Ovary (tissue), 9 donors: Measurements from ENCODE around the gene PARD3. TPM values are rescaled to one million over a fixed set of nuclear protein-coding genes. Genes with fewer than 3 reads are reported as not detected.

Experiments used
- DNase-seq, 5 donors: peaks; one replicate each; pipeline ENCODE4 v3.0.0-alpha.2; 2019 to 2020
- H3K27ac ChIP-seq, 2 donors: fragments of 200-600 bp; one replicate each; pipeline versions ENCODE4 v1.5.1 to v1.8.0; 2019 to 2022
- H3K27me3 ChIP-seq: fragments of 200-600 bp; one replicate; pipeline ENCODE4 v1.8.0; 2022
- H3K36me3 ChIP-seq: fragments of 200-600 bp; sonication (generic); one replicate; pipeline ENCODE4 v1.5.1; 2019
- H3K4me1 ChIP-seq: one replicate; pipeline ENCODE4 v1.8.1; 2013; ENCODE audit warnings: mild to moderate bottlenecking, moderate library complexity; ENCODE audit not compliant: insufficient read depth
- H3K4me3 ChIP-seq: fragments of 200-600 bp; sonication (generic); one replicate; pipeline ENCODE4 v1.5.1; 2017
- H3K9me3 ChIP-seq, 2 donors: fragments of 200-600 bp in 1 of 2; sonication (generic) in 1 of 2; one replicate each; pipeline versions ENCODE4 v1.5.1 to v1.8.1; 2013 to 2019; ENCODE audit warnings: mild to moderate bottlenecking in 1 of 2, moderate library complexity in 1 of 2
- EP300 ChIP-seq: sonication (generic); formaldehyde crosslinking; IDR thresholded peaks from one replicate; pipeline ENCODE4 v1.6.1; 2017; ENCODE audit warnings: antibody characterized with exemption
- POLR2A ChIP-seq: fragments of 450-650 bp; IDR thresholded peaks from one replicate; pipeline ENCODE4 v1.6.1; 2017; ENCODE audit warnings: antibody characterized with exemption, mild to moderate bottlenecking, moderate library complexity
- WGBS, 3 donors: extraction: QIAGEN DNeasy Blood & Tissue Kit in 1 of 3; methylation state at CpG; one replicate each; pipeline versions ENCODE4 v1.1.5 to v1.1.7; 2013 to 2017; 5-methylcytosine and 5-hydroxymethylcytosine counted together
- intact Hi-C, 4 donors: fragments of 100-400 bp; cut with DNase I; formaldehyde crosslinking; loops; one replicate each; pipeline versions ENCODE4 v1.11.0 to v1.15.1; 2022 to 2023
- polyA plus RNA-seq, 2 donors: library from polyadenylated mRNA; stranded (reverse); fragments of 200-250 nt in 1 of 2; fragments of 350-450 nt in 1 of 2; fragmentation: Illumina TruSeq in 1 of 2; extraction: RNeasy Lipid Tissue Mini Kit (QIAGEN cat#74804) in 1 of 2; gene quantifications; one replicate each; pipeline ENCODE4 v1.2.3, GENCODE V29; 2013 to 2014
- total RNA-seq, 7 donors: library from RNA; depleted of rRNA in 2 of 7; stranded (reverse); fragments of >200 nt in 2 of 7; fragmentation: NEBNext Ultra II Directional in 3 of 7; extraction: Animal tissue kit (Norgen Biotek cat#: 25700) in 3 of 7; gene quantifications; one replicate each; pipeline versions ENCODE4 v1.1.0 to v1.2.4, GENCODE V29; 2016 to 2023
- TF ChIP-seq, protein P1 (sequence below), 3 donors: fragments of 450-650 bp in 2 of 3; fragments of 200-600 bp in 1 of 3; IDR thresholded peaks; one replicate each; pipeline versions ENCODE4 v1.5.1 to v1.8.0; 2016 to 2022; ENCODE audit warnings: antibody characterized with exemption in 3 of 3, mild to moderate bottlenecking in 1 of 3
- donor health status: DM: no; HTN: no; CAD: no; lungs with moderate emphysema.
- donor health status: DM: no; HTN: no; CAD: no.
- donor health status: Bipolar disorder and iron deficiency.
- donor health status: DM: yes; HTN: yes; CAD: no.
- donor health status: DM: no; HTN: no; CAD: no.
- donor health status: DM: yes; HTN: yes; CAD: no.

PARD3 gene
- total and polyA plus RNA-seq, 9 donors = 31.8 to 92.3 (median 67.1) TPM

GRCh38 chr10:34236931-34237330 is 578.2 kb downstream of the PARD3 start:
- 21 to 56% (median 32%) methylated on average over 4 of the region's 4 CpGs for WGBS, 3 donors
- no peak for DNase-seq
- H3K36me3 ChIP-seq = no peaks in the 10 kb centered on the region
- no peak overlapping the region for H3K27ac ChIP-seq
- H3K4me1 ChIP-seq = peaks cover 4% of the 10 kb centered on the region
- H3K27me3 ChIP-seq = no peaks in the 10 kb centered on the region
- no peak overlapping the region for H3K4me3 ChIP-seq
- intact Hi-C loops = no loop called here
- TF ChIP-seq, protein P1, sequence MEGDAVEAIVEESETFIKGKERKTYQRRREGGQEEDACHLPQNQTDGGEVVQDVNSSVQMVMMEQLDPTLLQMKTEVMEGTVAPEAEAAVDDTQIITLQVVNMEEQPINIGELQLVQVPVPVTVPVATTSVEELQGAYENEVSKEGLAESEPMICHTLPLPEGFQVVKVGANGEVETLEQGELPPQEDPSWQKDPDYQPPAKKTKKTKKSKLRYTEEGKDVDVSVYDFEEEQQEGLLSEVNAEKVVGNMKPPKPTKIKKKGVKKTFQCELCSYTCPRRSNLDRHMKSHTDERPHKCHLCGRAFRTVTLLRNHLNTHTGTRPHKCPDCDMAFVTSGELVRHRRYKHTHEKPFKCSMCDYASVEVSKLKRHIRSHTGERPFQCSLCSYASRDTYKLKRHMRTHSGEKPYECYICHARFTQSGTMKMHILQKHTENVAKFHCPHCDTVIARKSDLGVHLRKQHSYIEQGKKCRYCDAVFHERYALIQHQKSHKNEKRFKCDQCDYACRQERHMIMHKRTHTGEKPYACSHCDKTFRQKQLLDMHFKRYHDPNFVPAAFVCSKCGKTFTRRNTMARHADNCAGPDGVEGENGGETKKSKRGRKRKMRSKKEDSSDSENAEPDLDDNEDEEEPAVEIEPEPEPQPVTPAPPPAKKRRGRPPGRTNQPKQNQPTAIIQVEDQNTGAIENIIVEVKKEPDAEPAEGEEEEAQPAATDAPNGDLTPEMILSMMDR (IDR thresholded peaks at IDR 0.05) = no peak
- no peak for TF ChIP-seq EP300
- no peak for TF ChIP-seq POLR2A
- no peaks in the 10 kb centered on the region for H3K9me3 ChIP-seq

- Histone ChIP-seq H3K9me3 (no peaks in the 10 kb centered on the region), H3K36me3 (no peaks in the 10 kb centered on the region), H3K27ac (no peak overlapping the region), H3K4me3 (no peak overlapping the region), H3K4me1 (no peaks in the 10 kb centered on the region), H3K27me3 (no peaks in the 10 kb centered on the region)
- intact Hi-C loops = no loop called here
- no peak for DNase-seq
- TF ChIP-seq, protein P1 (IDR thresholded peaks at IDR 0.05) = no peak
- no peak for TF ChIP-seq POLR2A
- no peak for TF ChIP-seq EP300
- WGBS, 3 donors = 91% methylated on average over 7 of the region's 7 CpGs
These were observed 579.8 kb downstream of the PARD3 start for GRCh38 chr10:34235164-34235832.

GRCh38 chr10:34232481-34232880 is 582.6 kb downstream of the PARD3 start:
- TF ChIP-seq POLR2A = no peak
- Histone ChIP-seq H3K27me3 (no peaks in the 10 kb centered on the region), H3K4me3 (no peak overlapping the region), H3K9me3 (no peaks in the 10 kb centered on the region), H3K36me3 (no peaks in the 10 kb centered on the region), H3K27ac (no peak overlapping the region), H3K4me1 (no peaks in the 10 kb centered on the region)
- intact Hi-C loops = no loop called here
- 93 to 96% (median 94%) methylated on average over 4 of the region's 4 CpGs for WGBS, 3 donors
- DNase-seq = no peak

GRCh38 chr10:34231441-34232180 is 583.5 kb downstream of the PARD3 start:
- H3K9me3 ChIP-seq = no peaks in the 10 kb centered on the region
- TF ChIP-seq EP300 (no peak), POLR2A (no peak)
- TF ChIP-seq, protein P1 (IDR thresholded peaks at IDR 0.05) = no peak
- H3K36me3 ChIP-seq = no peaks in the 10 kb centered on the region
- intact Hi-C loops = no loop called here
- H3K4me3 ChIP-seq = no peak overlapping the region
- DNase-seq = no peak
- no peaks in the 10 kb centered on the region for H3K4me1 ChIP-seq
- WGBS, 3 donors = 76 to 90% (median 81%) methylated on average over 11 of the region's 11 CpGs
- no peak overlapping the region for H3K27ac ChIP-seq
- no peaks in the 10 kb centered on the region for H3K27me3 ChIP-seq

GRCh38 chr10:34229917-34230316 is 585.2 kb downstream of the PARD3 start:
- Histone ChIP-seq H3K27ac (no peak overlapping the region), H3K4me3 (no peak overlapping the region), H3K27me3 (no peaks in the 10 kb centered on the region), H3K4me1 (no peaks in the 10 kb centered on the region), H3K36me3 (no peaks in the 10 kb centered on the region), H3K9me3 (no peaks in the 10 kb centered on the region)
- no peak for DNase-seq
- TF ChIP-seq POLR2A (no peak), EP300 (no peak)
- TF ChIP-seq, protein P1 (IDR thresholded peaks at IDR 0.05) = no peak
- intact Hi-C loops = no loop called here
- 90 to 95% (median 94%) methylated on average over 3 of the region's 3 CpGs for WGBS, 3 donors
